ENCODE measurements around the gene RAB44.

DNA sequence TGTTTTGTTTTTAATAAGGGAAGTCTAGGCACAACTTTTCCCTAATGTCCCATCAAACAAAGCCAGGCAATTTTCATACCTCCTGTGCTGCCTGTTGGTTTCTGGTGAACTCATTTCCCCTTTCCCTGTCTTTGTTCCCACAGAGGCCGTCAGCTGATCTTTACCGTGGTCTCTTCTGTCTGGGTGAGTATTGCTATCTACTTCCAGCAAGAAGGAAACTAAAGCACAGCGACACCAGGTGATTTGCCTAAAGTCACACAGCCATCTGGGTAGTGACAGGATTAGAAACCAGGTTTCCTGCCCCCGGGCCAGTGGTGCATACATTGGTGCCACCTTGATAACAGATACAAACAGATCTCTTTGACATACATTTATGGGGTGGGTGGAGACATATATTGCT is 59.6 kb downstream of the RAB44 start:
- TF ChIP-seq, protein P1, sequence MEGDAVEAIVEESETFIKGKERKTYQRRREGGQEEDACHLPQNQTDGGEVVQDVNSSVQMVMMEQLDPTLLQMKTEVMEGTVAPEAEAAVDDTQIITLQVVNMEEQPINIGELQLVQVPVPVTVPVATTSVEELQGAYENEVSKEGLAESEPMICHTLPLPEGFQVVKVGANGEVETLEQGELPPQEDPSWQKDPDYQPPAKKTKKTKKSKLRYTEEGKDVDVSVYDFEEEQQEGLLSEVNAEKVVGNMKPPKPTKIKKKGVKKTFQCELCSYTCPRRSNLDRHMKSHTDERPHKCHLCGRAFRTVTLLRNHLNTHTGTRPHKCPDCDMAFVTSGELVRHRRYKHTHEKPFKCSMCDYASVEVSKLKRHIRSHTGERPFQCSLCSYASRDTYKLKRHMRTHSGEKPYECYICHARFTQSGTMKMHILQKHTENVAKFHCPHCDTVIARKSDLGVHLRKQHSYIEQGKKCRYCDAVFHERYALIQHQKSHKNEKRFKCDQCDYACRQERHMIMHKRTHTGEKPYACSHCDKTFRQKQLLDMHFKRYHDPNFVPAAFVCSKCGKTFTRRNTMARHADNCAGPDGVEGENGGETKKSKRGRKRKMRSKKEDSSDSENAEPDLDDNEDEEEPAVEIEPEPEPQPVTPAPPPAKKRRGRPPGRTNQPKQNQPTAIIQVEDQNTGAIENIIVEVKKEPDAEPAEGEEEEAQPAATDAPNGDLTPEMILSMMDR (IDR thresholded peaks at IDR 0.05), result no peak
- TF ChIP-seq POLR2A (IDR thresholded peaks at IDR 0.05), result no peak

Measured in adrenal gland (tissue), 5 donors.